ENCODE results near the gene COX5A.

COX5A gene

DNA sequence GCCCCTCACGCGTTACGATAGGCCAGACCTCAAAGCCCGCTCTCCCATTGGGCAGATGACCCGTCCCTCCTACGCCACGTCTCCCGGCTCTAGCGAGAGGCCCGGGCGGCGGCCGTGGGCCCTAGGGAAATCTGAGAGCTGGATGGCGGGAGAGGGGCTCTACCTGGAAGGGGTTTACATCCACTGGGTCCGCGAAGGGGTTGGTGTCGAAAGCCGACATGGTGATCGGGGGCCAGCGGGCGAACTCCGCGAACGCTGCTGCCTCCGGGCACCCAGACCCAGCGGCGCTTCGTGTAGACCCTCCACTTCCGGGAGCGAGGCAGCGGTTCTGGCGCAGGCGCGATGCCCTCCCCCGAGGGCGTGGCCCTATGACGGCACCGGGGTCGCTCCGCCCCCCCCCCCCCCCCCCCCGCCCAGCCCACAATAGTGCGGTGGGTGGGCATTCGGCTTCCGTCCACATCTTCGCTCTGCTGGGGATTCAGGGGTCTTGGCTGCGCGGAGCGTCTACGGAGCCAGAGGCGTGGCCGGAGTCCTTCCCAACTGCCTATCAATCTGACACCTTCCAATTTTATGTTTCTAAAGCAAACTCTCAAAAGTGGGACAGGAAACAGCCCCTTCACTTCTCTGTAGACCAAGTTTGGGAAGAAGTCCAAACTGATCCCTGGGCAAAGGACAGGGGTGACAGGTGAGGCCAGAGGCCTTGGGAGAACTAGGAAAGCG lies 64.7 kb downstream of the COX5A start, which contains the start of gene SCAMP2:
Gene SCAMP2 (minus strand): TSS at position 330 of the 720 bp plus-strand sequence. CDS start 110 bp downstream, at position 220.
- DNase-seq (ENCODE audit: insufficient read length, low spot score) (peak; percentile 86), FAIRE-seq (peak; percentile 87)

- no peak for DNase-seq (ENCODE audit: insufficient read length, low spot score)
- no peak for FAIRE-seq
These were observed 65.2 kb downstream of the COX5A start for GRCh38 chr15:74872702-74873035.

- FAIRE-seq, result peak; percentile 4
- no peak for DNase-seq (ENCODE audit: insufficient read length, low spot score)
These were observed 67.2 kb downstream of the COX5A start for GRCh38 chr15:74870436-74871215.

Measured in GM19239 (cell line).